Activated CD4-positive, CD25-positive, alpha-beta regulatory T cell treated with anti-CD3 and anti-CD28 coated beads, Interleukin-2, amount 50 U/mL, for 72 hours (primary cell): ENCODE measurements around the gene TGFBR2.
"Not testable (repeated sequence)": the region's sequence is repeated elsewhere in the genome, so short reads cannot be mapped to it uniquely, and the experiment has no call there.

Experiments used
- DNase-seq: peaks from one replicate; pipeline ENCODE4 v3.0.0; 2021

The TGFBR2 gene

GRCh38 chr3:30620402-30621360, 14.3 kb downstream of the TGFBR2 start:
- no peak for DNase-seq

- no peak for DNase-seq
Measured at GRCh38 chr3:30621576-30621975, 15.2 kb downstream of the TGFBR2 start.

- no peak for DNase-seq
Measured at GRCh38 chr3:30622047-30622545, 15.7 kb downstream of the TGFBR2 start.

- DNase-seq = no peak
Measured at GRCh38 chr3:30622790-30623189, 16.4 kb downstream of the TGFBR2 start.

GRCh38 chr3:30623351-30623750, 16.9 kb downstream of the TGFBR2 start:
- no peak for DNase-seq

GRCh38 chr3:30624480-30624879, 18.1 kb downstream of the TGFBR2 start:
- not testable (repeated sequence) for DNase-seq

GRCh38 chr3:30625541-30626438, 19.4 kb downstream of the TGFBR2 start:
- DNase-seq = no peak

- DNase-seq = no peak
Measured at GRCh38 chr3:30626443-30627180, 20.2 kb downstream of the TGFBR2 start.

- no peak for DNase-seq
Measured at GRCh38 chr3:30628205-30628900, 22.0 kb downstream of the TGFBR2 start.

GRCh38 chr3:30628901-30629590, 22.6 kb downstream of the TGFBR2 start:
- DNase-seq = no peak

- no peak for DNase-seq
Measured at GRCh38 chr3:30629746-30630145, 23.3 kb downstream of the TGFBR2 start.

- no peak for DNase-seq
Measured at GRCh38 chr3:30630238-30631030, 24.0 kb downstream of the TGFBR2 start.

GRCh38 chr3:30631243-30631904, 25.0 kb downstream of the TGFBR2 start:
- peak; percentile 54 for DNase-seq

- no peak for DNase-seq
Measured at GRCh38 chr3:30632065-30632464, 25.7 kb downstream of the TGFBR2 start.

GRCh38 chr3:30632521-30632920, 26.1 kb downstream of the TGFBR2 start:
- no peak for DNase-seq

GRCh38 chr3:30633718-30634117, 27.3 kb downstream of the TGFBR2 start:
- DNase-seq = no peak

GRCh38 chr3:30634761-30635735, 28.6 kb downstream of the TGFBR2 start:
- no peak for DNase-seq
